ENCODE data around the gene PDCD1LG2.

DNA sequence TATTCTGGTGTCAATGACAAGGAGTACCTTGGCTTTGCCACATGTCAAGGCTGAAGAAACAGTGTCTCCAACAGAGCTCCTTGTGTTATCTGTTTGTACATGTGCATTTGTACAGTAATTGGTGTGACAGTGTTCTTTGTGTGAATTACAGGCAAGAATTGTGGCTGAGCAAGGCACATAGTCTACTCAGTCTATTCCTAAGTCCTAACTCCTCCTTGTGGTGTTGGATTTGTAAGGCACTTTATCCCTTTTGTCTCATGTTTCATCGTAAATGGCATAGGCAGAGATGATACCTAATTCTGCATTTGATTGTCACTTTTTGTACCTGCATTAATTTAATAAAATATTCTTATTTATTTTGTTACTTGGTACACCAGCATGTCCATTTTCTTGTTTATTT lies 40.2 kb upstream of the PDCD1LG2 start:
- TF ChIP-seq, protein P1, sequence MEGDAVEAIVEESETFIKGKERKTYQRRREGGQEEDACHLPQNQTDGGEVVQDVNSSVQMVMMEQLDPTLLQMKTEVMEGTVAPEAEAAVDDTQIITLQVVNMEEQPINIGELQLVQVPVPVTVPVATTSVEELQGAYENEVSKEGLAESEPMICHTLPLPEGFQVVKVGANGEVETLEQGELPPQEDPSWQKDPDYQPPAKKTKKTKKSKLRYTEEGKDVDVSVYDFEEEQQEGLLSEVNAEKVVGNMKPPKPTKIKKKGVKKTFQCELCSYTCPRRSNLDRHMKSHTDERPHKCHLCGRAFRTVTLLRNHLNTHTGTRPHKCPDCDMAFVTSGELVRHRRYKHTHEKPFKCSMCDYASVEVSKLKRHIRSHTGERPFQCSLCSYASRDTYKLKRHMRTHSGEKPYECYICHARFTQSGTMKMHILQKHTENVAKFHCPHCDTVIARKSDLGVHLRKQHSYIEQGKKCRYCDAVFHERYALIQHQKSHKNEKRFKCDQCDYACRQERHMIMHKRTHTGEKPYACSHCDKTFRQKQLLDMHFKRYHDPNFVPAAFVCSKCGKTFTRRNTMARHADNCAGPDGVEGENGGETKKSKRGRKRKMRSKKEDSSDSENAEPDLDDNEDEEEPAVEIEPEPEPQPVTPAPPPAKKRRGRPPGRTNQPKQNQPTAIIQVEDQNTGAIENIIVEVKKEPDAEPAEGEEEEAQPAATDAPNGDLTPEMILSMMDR (IDR thresholded peaks at IDR 0.05; ENCODE audit: low read length): no peak
- TF ChIP-seq EZH2phosphoT487 (IDR thresholded peaks at IDR 0.05; ENCODE audit: low read length): no peak
